WI38 (cell line): ENCODE results near the gene C5.

ENCODE experiments used
- H3K4me3 ChIP-seq: 2 replicates; pipeline ENCODE4 v1.5.1; 2011; ENCODE audit warnings: low read depth, mild to moderate bottlenecking, control low read depth, low read length
- CTCF ChIP-seq: IDR thresholded peaks from 2 replicates; pipeline ENCODE4 v1.5.1; 2012; ENCODE audit warnings: low read depth, mild to moderate bottlenecking, control low read depth, low read length

Gene C5

GRCh38 chr9:120914953-120915352 lies 135.1 kb downstream of the C5 start:
- no peak overlapping the region for H3K4me3 ChIP-seq
- TF ChIP-seq CTCF, result no peak

- no peak for TF ChIP-seq CTCF
- no peak overlapping the region for H3K4me3 ChIP-seq
Observed at GRCh38 chr9:120914396-120914795, 135.7 kb downstream of the C5 start.

- no peak for TF ChIP-seq CTCF
Observed at GRCh38 chr9:120913647-120914264, 136.3 kb downstream of the C5 start.

GRCh38 chr9:120912958-120913646 lies 137.0 kb downstream of the C5 start:
- H3K4me3 ChIP-seq, result no peak overlapping the region
- no peak for TF ChIP-seq CTCF

More at GRCh38 chr9:120913647-120914264, 136.3 kb downstream of the C5 start:
- no peak overlapping the region for H3K4me3 ChIP-seq

GRCh38 chr9:120911295-120911837 lies 138.7 kb downstream of the C5 start:
- H3K4me3 ChIP-seq, result no peak overlapping the region
- no peak for TF ChIP-seq CTCF

- TF ChIP-seq CTCF, result no peak
- no peak overlapping the region for H3K4me3 ChIP-seq
Observed at GRCh38 chr9:120910643-120911042, 139.4 kb downstream of the C5 start.

GRCh38 chr9:120909904-120910303 lies 140.2 kb downstream of the C5 start:
- no peak overlapping the region for H3K4me3 ChIP-seq
- no peak for TF ChIP-seq CTCF
